NCI-H2107 (cell line): ENCODE measurements around the gene B3GALNT2.
"Not testable (repeated sequence)": the region's sequence is repeated elsewhere in the genome, so short reads cannot be mapped to it uniquely, and the experiment has no call there.

ENCODE experiments used
- DNase-seq: peaks from one replicate; lab custom pipeline; 2025; lab: John Stamatoyannopoulos, UW

Gene B3GALNT2

DNA sequence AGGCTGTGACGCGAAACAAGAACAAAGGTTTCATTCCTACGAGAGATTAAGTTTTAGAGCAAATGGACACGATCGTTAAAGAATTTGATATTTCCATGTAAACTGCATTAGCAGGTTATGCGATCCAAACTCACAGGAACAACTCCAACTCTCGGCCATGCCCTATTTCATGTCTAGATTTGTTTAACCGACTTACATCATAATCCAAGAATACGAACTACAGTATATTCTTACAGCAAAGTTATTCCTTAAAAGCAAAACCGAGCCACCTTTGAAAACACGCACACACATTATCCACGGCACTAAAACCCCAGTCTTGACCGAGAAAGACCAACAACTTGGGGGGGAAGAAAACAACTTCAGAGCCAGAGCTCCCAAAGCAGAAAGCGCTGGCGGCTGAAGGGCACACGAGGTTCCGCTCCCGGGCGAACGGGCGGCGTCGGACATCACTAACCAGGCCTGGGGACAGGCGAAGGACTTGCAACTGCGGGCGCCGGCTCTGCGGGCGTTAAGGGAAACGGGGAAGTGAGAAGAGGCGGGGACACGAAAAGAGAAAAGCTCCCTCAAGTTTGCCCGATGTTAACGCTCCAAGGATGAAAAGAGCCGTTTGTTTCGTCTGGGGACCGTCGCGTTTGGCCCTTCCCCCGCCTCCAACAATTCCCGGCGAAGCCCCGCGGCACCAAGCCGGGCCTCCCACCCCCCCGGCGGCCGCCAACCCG is 690 bp downstream of the B3GALNT2 start:
- DNase-seq: no peak

DNA sequence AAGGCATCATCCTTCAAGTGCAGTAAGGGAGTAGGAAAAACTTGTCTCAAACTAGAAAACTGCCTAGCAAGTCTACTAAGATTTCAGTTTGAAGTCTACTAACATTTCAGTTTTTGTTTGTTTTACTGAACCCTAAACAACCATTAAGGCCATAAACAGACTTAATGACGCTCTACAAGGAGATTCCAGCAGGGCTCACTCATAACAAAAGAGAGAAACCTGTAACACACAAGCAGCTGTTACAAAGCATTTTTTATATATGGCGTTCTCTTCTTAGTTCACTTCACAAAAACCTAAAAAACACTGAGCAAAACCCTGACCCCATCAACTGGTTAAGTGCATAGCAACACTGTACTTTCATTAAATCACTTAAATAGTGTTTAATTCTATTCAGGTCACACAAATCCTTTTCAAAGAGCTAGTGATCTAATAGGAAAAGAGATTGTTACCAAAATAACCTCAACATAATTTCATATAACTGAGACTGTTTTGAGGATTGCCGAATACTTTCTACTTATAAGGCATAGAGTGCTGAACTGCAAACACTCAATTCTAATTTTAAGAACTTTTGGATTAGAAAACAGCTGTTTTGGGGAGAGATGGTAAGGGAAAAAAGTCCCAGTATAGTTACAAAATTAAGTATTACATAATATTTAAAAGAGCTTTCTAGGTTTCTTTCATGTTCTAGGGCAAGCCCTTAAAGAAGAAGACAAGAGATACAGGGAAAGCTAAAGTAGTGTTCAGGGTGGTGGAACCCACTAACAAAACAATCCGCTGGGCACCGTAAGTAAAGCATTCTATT is 1.4 kb downstream of the B3GALNT2 start:
- no peak for DNase-seq

DNA sequence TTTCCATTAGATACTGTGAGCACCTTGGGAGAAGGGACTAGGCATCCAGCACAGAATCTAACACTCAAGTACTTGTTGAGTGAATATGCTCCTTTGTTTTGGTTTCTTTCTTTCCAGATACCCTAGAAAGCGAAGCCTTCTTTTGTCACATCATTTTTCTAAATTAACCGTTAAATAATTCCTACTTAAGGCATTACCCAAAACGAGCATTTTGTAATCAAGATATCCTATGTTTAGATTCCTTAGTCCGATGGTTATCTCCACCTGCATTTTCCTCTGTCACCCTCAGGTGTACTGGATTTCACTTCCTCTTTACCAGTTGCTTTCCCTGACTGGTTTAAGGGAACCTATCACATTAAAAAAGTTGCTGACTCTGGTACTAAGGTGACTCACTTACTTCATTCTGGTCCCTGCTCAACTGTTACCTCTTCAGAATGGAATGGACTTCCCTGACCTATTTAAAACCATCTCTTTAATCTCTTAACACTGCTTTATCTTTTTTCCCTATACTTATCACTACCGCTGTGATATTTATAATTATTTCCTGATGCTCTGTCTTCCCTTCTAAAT is 3.2 kb downstream of the B3GALNT2 start:
- no peak for DNase-seq

DNA sequence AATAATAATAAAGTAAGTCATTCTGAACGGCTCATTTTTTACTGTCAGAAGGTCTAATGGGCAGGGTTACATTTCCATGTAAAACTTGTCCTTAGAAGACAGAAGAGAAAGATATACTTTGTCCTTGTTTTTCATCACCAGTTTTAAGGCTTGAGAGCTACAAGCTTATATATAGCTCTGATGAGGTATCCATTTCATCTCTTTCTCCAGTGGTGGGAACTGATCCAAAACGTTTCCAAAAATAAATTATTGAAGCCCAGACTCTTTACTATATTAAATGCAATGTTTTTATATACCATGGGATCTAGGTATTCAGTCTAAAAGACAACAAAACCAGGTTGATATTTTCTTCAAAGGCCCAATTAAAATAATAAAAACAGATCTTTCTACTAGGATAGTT is 8.7 kb downstream of the B3GALNT2 start:
- DNase-seq: no peak

DNA sequence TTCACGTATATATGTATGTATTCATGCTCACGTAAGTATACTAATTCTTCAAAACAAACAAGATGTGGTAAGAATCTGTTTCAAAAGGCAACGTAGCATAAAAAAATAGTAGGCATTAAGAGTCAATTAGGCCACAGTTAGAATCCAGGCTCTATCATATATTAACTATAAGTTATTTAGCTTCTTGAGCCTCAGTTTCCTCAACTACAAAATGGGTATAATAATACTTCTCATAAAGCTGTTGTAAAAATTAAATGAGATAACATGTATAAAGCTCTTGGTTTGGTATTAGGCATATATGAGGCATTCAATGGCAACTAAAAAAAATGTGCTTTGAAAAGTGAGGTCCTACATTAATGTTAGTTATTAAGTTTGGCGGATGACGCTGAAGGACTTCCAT is 9.2 kb downstream of the B3GALNT2 start:
- no peak for DNase-seq

DNA sequence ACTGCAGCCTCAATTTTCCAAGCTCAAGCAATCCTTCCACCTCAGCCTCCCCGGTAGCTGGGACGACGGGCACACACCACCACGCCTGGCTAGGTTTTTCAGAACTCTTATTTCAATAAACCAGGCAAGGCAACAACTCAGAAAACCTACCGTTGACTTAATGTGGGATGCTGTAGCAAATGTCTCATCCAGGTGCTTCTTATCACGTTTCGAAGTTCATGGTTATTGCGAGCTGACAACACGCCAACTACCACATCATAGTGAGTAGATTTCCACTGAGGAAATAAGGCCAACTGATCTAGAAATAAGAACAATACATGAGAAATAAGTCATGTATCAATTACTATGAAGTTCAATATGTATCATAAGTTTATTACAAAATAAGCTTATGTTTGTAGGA is 9.7 kb downstream of the B3GALNT2 start:
- DNase-seq: no peak

DNA sequence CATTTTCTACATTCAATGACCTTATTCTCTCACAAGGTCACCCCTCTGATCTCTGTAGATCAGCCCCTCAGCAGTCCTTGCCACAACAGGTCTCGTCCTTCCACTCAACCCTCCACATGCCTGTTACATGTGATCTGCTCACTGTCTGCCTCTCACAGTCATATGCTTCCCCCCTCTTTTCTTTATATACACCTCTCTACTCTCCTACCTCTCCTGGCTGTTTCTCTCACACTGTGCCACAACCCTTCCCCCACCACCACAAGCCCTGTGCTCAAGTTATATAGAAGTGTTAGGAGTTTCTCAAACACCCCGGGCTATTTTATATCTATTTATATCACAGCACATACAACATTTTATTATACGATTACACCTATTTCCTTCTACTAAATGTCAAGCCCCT is 12.6 kb downstream of the B3GALNT2 start:
- no peak for DNase-seq

DNA sequence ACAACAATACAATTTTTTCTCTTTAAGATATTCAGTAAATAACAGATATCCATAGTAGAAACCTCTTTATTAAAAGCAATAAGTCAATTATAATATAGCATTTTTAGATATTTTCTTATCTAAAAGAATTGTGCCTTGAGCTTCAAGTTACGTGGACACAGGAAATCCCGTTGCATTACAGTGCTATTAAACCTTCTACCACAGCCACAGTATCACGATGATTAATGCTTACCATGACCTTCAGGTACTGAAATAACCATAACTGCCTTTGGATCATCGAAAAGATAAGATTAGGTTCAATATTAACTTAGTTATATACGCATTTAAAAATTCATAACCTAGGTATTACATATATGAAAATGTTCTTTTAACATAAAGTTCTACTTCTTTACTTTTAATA is 17.9 kb downstream of the B3GALNT2 start:
- DNase-seq: no peak

DNA sequence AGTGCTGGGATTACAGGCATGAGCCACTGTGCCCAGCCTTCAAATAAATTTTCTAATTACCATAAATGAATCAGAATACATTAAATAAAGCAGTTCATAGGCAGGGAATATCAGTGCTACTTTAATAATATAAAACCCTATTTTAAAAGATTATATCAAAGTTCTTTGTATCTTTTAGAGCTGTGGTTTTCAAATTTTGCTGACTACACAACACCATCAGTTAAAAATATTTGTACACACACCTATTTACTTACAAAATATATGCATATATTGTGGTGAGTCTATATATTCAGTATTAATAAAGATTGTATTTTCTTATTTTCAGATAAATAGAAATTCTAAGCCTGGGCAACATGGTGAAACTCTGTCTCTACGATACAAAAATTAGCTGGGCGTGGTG is 18.7 kb downstream of the B3GALNT2 start:
- no peak for DNase-seq

DNA sequence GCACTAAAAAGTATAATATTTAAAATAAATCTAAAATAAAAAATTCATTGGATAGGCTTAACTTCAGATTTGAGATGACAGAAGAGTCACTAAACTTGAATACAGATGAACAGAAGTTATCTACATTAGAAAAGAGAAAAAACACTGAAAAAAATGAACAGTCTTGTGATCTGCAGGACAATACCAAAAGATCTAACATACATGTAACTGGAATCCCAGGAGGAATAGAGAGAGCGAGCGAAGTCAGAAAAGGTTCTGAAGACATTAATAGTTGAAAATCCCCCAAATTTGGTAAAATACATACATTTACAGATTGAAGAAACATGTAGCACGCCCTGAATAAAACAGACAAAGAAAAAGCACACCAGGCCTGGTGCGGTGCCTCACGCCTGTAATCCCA is 21.2 kb downstream of the B3GALNT2 start:
- DNase-seq: no peak

DNA sequence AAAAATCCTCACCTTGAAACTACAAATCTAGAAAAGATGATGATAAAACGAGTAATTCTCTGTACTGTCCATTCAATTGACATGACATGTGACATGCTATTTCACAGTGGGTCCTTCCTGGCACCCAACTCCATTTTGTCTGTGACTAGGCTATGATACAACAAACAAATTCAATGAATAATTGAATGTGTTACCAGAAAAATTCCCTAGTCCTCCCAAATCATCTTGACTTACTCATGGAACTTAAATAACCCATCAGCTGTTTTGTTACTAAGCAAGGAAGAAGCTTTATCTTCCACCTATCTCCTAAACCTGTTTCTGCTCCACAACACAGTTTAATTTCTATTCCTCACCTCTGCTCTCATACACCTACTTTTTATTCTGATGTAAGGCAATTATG is 30.4 kb downstream of the B3GALNT2 start:
- DNase-seq: no peak

DNA sequence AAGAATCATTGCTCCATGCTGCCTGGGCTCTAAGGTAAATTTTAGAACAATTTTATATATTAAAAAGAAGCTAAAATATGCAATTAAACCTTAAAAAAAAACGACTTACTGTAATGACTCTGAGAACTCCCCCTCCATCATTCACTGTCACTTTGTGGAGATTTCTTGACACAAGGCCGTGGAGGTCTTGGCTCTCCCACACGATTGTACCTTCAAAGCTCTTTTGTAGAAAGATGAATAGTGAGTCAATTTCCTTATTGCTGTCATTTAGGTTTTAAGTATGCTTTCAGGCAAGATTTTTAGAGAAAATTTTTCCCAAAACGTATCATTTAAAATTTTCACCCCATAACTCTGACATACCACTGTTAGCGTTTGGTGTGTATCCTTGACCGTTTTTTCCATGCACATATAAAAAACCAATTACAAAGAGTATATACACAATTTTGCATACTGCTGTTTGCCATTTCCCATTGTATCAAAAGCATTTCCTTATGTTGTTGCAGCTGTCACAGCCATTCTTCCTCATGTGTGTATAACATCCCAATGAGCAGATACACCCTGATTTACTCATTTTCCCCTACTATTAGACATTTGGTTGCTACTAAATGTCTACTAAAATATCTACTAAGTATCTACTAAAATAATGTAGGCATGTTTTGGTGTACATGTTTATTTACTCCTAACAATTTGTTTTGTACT is 33.4 kb downstream of the B3GALNT2 start:
- DNase-seq: no peak

DNA sequence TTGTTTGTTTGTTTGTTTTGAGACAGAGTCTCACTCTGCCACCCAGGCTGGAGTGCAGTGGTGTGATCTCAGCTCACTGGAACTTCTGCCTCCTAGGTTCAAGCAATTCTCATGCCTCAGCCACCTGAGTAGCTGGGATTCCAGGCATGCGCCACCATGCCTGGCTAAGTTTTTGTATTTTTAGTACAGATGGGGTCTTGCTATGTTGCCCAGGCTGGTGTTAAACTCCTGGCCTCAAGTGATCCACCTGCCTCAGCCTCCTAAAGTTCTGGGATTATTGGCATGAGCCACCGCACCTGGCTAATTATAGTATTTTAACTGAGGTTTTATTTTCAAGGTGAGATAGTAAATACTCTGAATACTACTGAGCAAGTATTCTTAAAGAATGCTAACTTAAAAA is 34.4 kb downstream of the B3GALNT2 start:
- DNase-seq: not testable (repeated sequence)

DNA sequence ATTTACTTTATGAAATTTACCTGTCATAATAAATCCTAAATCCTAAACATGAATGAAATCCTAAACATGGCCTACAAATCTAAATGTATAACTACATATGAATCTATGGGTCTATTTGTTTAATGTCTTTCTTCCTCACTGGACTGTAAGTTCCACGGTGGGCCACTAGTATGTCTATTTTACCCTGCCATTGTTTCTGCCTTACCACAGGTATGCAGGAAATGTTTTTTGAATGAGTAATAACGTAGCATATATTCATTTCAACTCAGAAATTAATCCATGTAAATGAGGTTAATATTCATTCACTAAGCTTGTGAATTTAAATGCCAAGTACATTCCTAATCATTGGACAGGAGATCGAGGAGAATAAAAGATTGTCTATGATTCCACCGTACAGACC is 35.3 kb downstream of the B3GALNT2 start:
- no peak for DNase-seq

DNA sequence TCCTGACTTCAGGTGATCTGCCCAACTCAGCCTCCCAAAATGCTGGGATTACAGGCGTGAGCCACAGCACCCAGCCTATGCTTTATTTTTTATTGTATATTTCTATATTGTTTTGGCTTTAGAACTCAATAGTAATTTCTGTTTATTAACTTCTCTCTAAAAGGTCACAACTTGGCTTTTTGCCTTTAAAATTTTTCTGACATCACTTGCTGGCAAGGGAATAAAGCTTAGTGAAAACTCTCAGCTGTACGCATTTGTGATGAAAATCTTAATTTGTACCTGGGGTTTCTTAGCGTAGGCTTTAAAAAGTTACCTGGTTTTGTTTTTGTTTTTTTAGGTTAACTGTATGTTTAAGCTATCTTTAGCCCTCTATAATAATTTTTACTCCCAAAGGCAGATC is 36.2 kb downstream of the B3GALNT2 start:
- DNase-seq: no peak

DNA sequence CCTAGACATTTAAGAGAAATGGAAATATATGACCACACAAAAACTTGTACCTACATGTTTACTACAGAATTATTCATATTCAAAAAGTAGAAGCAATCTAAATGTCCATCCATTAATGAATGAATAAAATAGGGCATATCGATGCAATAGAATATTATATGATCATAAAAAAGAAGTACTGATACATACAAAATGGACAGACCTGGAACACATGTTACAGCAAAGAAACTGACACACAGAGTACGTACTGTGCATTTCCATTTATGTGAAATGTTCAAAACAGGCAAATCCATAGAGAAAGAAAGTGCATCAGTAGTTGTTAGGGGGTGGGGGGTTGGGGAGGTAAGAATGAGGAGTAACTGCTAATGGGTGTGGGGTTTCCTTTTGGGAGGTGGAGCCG is 39.2 kb downstream of the B3GALNT2 start:
- no peak for DNase-seq

DNA sequence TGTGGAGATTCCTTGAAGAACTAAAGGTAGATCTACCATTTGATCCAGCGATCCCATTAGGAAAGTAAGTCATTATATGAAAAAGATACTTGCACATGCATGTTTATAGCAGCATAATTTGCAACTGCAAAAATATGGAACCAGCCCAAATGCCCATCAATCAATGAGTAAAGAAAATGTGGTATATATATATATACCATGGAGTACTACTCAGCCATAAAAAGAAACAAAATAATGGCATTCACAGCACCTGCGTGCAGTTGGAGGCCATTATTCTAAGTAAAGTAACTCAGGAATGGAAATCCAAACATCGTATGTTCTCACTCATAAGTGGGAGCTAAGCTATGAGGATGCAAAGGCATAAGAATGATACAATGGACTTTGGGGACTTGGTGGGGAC is 41.4 kb downstream of the B3GALNT2 start:
- not testable (repeated sequence) for DNase-seq

DNA sequence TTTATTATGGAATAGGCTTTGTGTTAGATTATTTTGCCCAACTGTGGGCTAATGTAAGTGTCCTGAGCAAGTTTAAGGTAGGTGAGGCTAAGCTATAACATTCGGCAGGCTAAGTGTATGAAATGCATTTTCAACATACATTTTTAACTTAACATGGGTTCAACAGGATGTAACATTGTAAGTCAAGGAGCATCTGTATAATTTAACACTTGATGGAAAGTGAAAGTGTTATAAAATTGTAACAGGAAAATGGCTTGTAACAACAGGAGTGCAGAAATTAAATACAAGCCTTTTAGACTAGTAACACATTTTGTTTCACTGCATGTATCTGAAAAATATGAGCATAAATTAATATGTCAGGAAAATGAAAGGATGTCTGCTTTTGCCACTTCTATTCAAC is 42.3 kb downstream of the B3GALNT2 start:
- no peak for DNase-seq

DNA sequence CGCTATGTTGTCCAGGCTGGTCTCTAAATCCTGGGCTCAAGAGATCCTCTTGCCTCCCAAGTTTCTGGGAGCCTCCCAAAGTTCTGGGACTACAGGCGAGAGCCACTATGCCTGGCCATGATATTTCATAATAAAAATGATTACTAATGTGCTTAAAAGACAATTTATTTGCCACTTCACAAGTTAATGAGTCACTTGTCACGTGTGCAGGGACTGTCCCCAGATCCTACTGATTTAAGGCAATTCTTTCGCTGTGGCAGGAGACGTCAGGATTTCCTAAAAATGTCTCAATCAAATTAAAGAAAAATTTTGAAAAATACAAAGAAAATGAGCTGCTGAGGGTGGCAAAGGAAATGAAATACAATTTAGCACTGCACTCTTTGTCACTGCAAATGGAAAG is 43.5 kb downstream of the B3GALNT2 start:
- DNase-seq: no peak

DNA sequence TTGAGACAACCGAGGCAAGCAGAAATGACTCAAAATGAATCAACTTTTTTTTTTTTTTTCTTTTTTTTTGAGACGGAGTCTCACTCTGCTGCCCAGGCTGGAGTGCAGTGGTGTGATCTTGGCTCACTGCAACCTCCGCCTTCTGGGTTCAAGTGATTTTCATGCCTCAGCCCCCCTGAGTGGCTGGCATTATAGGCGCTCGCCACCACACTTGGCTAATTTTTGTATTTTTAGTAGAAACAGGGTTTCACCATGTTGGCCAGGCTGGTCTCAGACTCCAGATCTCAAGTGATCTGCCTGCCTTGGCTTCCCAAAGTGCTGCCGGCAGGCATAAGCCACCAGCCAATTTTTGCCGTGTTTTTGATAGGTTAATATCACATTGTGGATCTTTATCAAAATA is 46.4 kb downstream of the B3GALNT2 start:
- DNase-seq: not testable (repeated sequence)

DNA sequence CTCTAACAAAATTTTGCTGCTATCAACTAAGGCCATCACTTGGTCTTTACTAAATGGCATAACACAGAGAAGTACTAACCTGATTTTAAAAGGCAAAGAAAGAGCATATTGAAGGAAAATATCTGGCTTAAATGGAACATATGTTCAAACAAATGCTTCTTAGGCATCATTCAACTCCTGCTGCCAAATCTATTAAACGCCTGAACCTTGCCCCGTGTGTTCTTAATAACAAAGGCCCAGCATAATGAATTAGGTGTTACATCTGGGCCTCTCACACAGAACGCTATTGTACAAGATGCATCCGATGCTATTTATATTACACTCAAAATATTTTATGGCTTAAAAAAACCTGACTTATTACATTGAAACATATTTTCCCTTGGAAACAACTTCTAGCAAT is 48.4 kb downstream of the B3GALNT2 start:
- DNase-seq: no peak

DNA sequence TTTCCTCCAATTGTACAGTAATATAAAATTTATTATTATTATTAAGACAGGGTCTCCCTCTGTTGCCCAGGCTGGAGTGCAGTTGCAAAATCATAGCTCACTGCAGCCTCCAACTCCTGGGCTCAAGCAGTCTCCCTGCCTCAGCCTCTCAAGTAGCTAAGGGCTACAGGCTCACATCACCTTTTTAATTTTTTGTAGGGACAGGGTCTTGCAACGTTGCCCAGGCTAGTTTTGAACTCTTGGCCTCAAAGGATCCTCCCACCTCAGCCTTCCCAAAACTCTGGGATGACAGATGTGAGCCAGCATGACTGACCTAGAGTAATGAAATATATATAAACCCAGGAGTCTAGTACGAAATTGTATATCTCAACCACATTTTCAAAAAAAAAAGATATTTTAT is 49.2 kb downstream of the B3GALNT2 start:
- DNase-seq: no peak

DNA sequence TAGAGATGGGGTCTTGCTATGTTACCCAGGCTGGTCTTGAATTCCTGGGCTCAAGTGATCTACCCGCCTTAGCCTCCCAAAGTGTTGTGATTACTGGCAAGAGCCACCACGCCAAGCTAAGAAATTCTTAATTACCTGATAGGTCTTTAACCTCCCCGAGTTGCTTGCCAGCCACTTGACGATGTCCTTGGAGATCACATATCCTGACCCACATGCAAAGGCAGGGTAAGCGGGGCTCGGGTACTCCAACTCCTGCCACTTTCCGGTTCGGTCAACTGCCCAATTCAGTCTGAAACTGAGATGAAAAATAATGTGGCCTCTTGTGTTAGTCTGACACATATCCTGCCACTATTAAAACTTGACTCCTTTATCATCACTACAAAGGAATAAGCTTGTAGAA is 50.2 kb downstream of the B3GALNT2 start:
- DNase-seq: no peak
